ENCODE data around the gene MYO16.

DNA sequence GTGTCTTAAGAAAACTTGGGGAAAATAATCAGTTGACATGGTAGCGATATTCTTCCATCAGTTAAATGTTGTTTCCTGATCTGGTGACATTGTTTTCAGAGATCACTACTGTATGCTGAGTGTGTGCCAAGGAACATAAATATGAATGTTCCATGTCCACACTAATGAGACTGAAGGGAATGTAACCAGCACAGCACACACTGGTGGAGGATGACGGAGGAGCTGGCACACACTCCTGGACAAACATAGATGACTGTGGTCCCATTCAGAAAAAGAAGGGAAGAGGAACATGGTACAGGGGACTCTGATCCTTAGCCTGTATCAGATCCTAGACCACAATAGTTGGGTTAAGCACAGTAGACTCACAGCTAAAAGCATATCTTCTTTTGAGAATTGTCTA is 574.8 kb downstream of the MYO16 start:
- TF ChIP-seq POLR2A (IDR thresholded peaks at IDR 0.05; ENCODE audit: low read length) (no peak), BHLHE40 (IDR thresholded peaks at IDR 0.05; ENCODE audit: low read depth, low read length) (no peak), HDAC2 (IDR thresholded peaks at IDR 0.05) (no peak), EP300 (IDR thresholded peaks at IDR 0.05) (no peak)
- TF ChIP-seq, protein P1, sequence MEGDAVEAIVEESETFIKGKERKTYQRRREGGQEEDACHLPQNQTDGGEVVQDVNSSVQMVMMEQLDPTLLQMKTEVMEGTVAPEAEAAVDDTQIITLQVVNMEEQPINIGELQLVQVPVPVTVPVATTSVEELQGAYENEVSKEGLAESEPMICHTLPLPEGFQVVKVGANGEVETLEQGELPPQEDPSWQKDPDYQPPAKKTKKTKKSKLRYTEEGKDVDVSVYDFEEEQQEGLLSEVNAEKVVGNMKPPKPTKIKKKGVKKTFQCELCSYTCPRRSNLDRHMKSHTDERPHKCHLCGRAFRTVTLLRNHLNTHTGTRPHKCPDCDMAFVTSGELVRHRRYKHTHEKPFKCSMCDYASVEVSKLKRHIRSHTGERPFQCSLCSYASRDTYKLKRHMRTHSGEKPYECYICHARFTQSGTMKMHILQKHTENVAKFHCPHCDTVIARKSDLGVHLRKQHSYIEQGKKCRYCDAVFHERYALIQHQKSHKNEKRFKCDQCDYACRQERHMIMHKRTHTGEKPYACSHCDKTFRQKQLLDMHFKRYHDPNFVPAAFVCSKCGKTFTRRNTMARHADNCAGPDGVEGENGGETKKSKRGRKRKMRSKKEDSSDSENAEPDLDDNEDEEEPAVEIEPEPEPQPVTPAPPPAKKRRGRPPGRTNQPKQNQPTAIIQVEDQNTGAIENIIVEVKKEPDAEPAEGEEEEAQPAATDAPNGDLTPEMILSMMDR (IDR thresholded peaks at IDR 0.05): no peak
